CD14-positive monocyte (primary cell): ENCODE data around the gene PITPNM1. TPM values are rescaled to one million over a fixed set of nuclear protein-coding genes. Genes with fewer than 3 reads are reported as not detected.
"Not testable (repeated sequence)": the region's sequence is repeated elsewhere in the genome, so short reads cannot be mapped to it uniquely, and the experiment has no call there.

Source experiments
- DNase-seq, 3 donors: peaks; one replicate each; pipeline ENCODE4 v3.0.0-alpha.2; 2011 to 2022
- H2AFZ ChIP-seq: 2 replicates; pipeline ENCODE4 v1.6.0; 2012; ENCODE audit warnings: mild to moderate bottlenecking, low read depth, low read length, inconsistent platforms; ENCODE audit not compliant: insufficient read depth, poor library complexity, severe bottlenecking
- H3K27ac ChIP-seq, 2 donors: 1 replicate in 1 of 2; 2 replicates in 1 of 2; pipeline ENCODE4 v1.5.1; 2012 to 2013; ENCODE audit warnings: low read length in 2 of 2, control low read depth in 1 of 2, inconsistent platforms in 1 of 2, low read depth in 1 of 2, mild to moderate bottlenecking in 1 of 2
- H3K27me3 ChIP-seq, 2 donors: one replicate each; pipeline versions ENCODE4 v1.6.0 to v1.6.1; 2011 to 2013; ENCODE audit warnings: low read length in 2 of 2; ENCODE audit not compliant: control insufficient read depth in 2 of 2, insufficient read depth in 2 of 2
- H3K36me3 ChIP-seq, 2 donors: replicated peaks in 1 of 2; 1 replicate in 1 of 2; 2 replicates in 1 of 2; pipeline versions ENCODE4 v1.5.1 to v1.6.1; 2012 to 2013; ENCODE audit warnings: low read length in 2 of 2, control low read depth in 1 of 2, inconsistent platforms in 1 of 2, mild to moderate bottlenecking in 1 of 2; ENCODE audit not compliant: insufficient read depth in 2 of 2, control insufficient read depth in 1 of 2
- H3K4me1 ChIP-seq, 2 donors: 1 replicate in 1 of 2; 2 replicates in 1 of 2; pipeline versions ENCODE4 v1.5.1 to v1.6.1; 2012 to 2013; ENCODE audit warnings: low read length in 2 of 2, control low read depth in 1 of 2, inconsistent platforms in 1 of 2, mild to moderate bottlenecking in 1 of 2, moderate library complexity in 1 of 2; ENCODE audit not compliant: insufficient read depth in 2 of 2, control insufficient read depth in 1 of 2
- H3K4me2 ChIP-seq: replicated peaks from 2 replicates; pipeline ENCODE3; 2012; ENCODE audit warnings: low read length, moderate library complexity, mild to moderate bottlenecking; ENCODE audit not compliant: poor library complexity, severe bottlenecking; ENCODE audit errors: extremely low read depth
- H3K4me3 ChIP-seq, 3 experiments: fragments of 200-600 bp in 1 of 3; sonication (generic) in 1 of 3; replicated peaks in 1 of 3; 1 replicate in 2 of 3; 2 replicates in 1 of 3; pipeline ENCODE4 v1.5.1; 2011 to 2013; ENCODE audit warnings: low read length in 3 of 3, mild to moderate bottlenecking in 3 of 3, control low read depth in 2 of 3, low read depth in 2 of 3, inconsistent platforms in 1 of 3, moderate library complexity in 1 of 3
- H3K79me2 ChIP-seq: 2 replicates; pipeline ENCODE4 v1.6.0; 2012; ENCODE audit warnings: mild to moderate bottlenecking, control low read depth, inconsistent platforms, low read length, moderate library complexity; ENCODE audit not compliant: insufficient read depth
- H3K9ac ChIP-seq: 2 replicates; pipeline ENCODE4 v1.6.0; 2017; ENCODE audit warnings: low read length, mild to moderate bottlenecking; ENCODE audit not compliant: insufficient read depth, poor library complexity, severe bottlenecking
- H3K9me3 ChIP-seq, 2 donors: replicated peaks in 1 of 2; 1 replicate in 1 of 2; 2 replicates in 1 of 2; pipeline versions ENCODE4 v1.5.1 to v1.6.1; 2012 to 2013; ENCODE audit warnings: low read length in 2 of 2, control low read depth in 1 of 2; ENCODE audit not compliant: control insufficient read depth in 1 of 2, insufficient read depth in 1 of 2
- H4K20me1 ChIP-seq: 2 replicates; pipeline ENCODE4 v1.6.0; 2012; ENCODE audit warnings: mild to moderate bottlenecking, low read length, control low read depth, moderate library complexity; ENCODE audit not compliant: insufficient read depth
- H3K27ac Mint-ChIP-seq, 7 donors: one replicate each; pipeline ENCODE4 v1.8.0; 2020; ENCODE audit warnings: mild to moderate bottlenecking in 7 of 7, mixed read lengths in 7 of 7, moderate library complexity in 6 of 7, inconsistent platforms in 2 of 7
- H3K27me3 Mint-ChIP-seq, 3 donors: one replicate each; pipeline ENCODE4 v1.8.0; 2021 to 2022; ENCODE audit warnings: low read depth in 3 of 3, mild to moderate bottlenecking in 3 of 3, mixed read lengths in 3 of 3, moderate library complexity in 3 of 3, inconsistent platforms in 1 of 3
- H3K36me3 Mint-ChIP-seq, 2 donors: one replicate each; pipeline ENCODE4 v1.8.0; 2020; ENCODE audit warnings: mixed read lengths in 2 of 2, inconsistent platforms in 1 of 2, mild to moderate bottlenecking in 1 of 2
- H3K4me1 Mint-ChIP-seq: one replicate; pipeline ENCODE4 v1.8.0; 2020; ENCODE audit warnings: mild to moderate bottlenecking, mixed read lengths
- H3K4me3 Mint-ChIP-seq, 2 donors: one replicate each; pipeline ENCODE4 v1.8.0; 2020; ENCODE audit warnings: mild to moderate bottlenecking in 2 of 2, mixed read lengths in 2 of 2, moderate library complexity in 1 of 2
- H3K9me3 Mint-ChIP-seq, 7 donors: one replicate each; pipeline ENCODE4 v1.8.0; 2020 to 2022; ENCODE audit warnings: mixed read lengths in 7 of 7, mild to moderate bottlenecking in 6 of 7, moderate library complexity in 6 of 7, inconsistent platforms in 2 of 7
- CTCF ChIP-seq: fragments of 200-600 bp; IDR thresholded peaks from one replicate; pipeline ENCODE4 v1.8.0; 2022; ENCODE audit warnings: antibody characterized with exemption, mild to moderate bottlenecking
- WGBS: methylation state at CpG from one replicate; pipeline ENCODE4 v1.1.5; 2013; ENCODE audit warnings: missing lambda C conversion rate; ENCODE audit not compliant: insufficient coverage; 5-methylcytosine and 5-hydroxymethylcytosine counted together
- intact Hi-C, 2 donors: fragments of 100-400 bp; cut with micrococcal nuclease; formaldehyde crosslinking; loops; one replicate each; pipeline versions ENCODE4 v1.15.0 to v1.15.1; 2023
- polyA plus RNA-seq, 3 donors: library from polyadenylated mRNA; depleted of rRNA in 1 of 3; unstranded in 2 of 3; stranded (reverse) in 1 of 3; fragments of 300-500 nt in 2 of 3; fragments of >200 nt in 1 of 3; fragmentation: Illumina TruSeq in 2 of 3; gene quantifications; 1 replicate in 2 of 3; 2 replicates in 1 of 3; pipeline ENCODE4 v1.2.3, GENCODE V29; 2012 to 2021

The PITPNM1 gene
- polyA plus RNA-seq, 3 donors = 11.7 to 122 (median 22.2) TPM

GRCh38 chr11:67551127-67551526 is 46.0 kb upstream of the PITPNM1 start:
- DNase-seq = no peak
- Mint-ChIP-seq H3K27me3 (peaks cover 6 to 9% (median 8%) of the 10 kb centered on the region in 3 donors), H3K4me1 (no peaks in the 10 kb centered on the region), H3K9me3 (peaks cover 4 to 23% (median 18%) of the 10 kb centered on the region in 7 donors), H3K36me3 (no peaks in the 10 kb centered on the region), H3K4me3 (no peak overlapping the region), H3K27ac (peak overlapping the region in 1 of 7 donors; percentile 37)
- intact Hi-C loops = no loop called here
- H3K27ac ChIP-seq = no peak overlapping the region
- TF ChIP-seq CTCF = no peak
- H3K36me3 ChIP-seq = no peaks in the 10 kb centered on the region
- H3K4me3 ChIP-seq = no peak overlapping the region
- no peaks in the 10 kb centered on the region for H3K27me3 ChIP-seq
- peaks cover 0 to 5% of the 10 kb centered on the region in 2 donors for H3K9me3 ChIP-seq
- H3K4me1 ChIP-seq = no peaks in the 10 kb centered on the region
- no peaks in the 10 kb centered on the region for H3K79me2 ChIP-seq
- no peak overlapping the region for H3K4me2 ChIP-seq
- no peak overlapping the region for H3K9ac ChIP-seq
- no peaks in the 10 kb centered on the region for H4K20me1 ChIP-seq
- no peak overlapping the region for H2AFZ ChIP-seq

- peaks cover 4 to 23% (median 18%) of the 10 kb centered on the region in 7 donors for H3K9me3 Mint-ChIP-seq
- H3K4me1 Mint-ChIP-seq = no peaks in the 10 kb centered on the region
- Histone ChIP-seq H3K9me3 (peaks cover 0 to 5% of the 10 kb centered on the region in 2 donors), H3K27ac (no peak overlapping the region), H3K4me2 (no peak overlapping the region), H3K36me3 (no peaks in the 10 kb centered on the region), H2AFZ (no peak overlapping the region), H3K27me3 (no peaks in the 10 kb centered on the region), H3K4me1 (no peaks in the 10 kb centered on the region), H3K4me3 (no peak overlapping the region), H3K79me2 (no peaks in the 10 kb centered on the region), H4K20me1 (no peaks in the 10 kb centered on the region), H3K9ac (no peak overlapping the region)
- H3K27me3 Mint-ChIP-seq = peaks cover 3 to 16% (median 10%) of the 10 kb centered on the region in 3 donors
- TF ChIP-seq CTCF = no peak
- intact Hi-C loops = loop anchor here in 1 of 2 donors (10.0 kb wide), 1 partner anchor 136 kb away; no protein-coding TSS in a partner anchor
- H3K27ac Mint-ChIP-seq = no peak overlapping the region
- no peak for DNase-seq
- H3K4me3 Mint-ChIP-seq = no peak overlapping the region
- no peaks in the 10 kb centered on the region for H3K36me3 Mint-ChIP-seq
- 81% methylated on average over 4 of the region's 9 CpGs for WGBS
These were observed 43.5 kb upstream of the PITPNM1 start for GRCh38 chr11:67548555-67549110.

GRCh38 chr11:67548112-67548511 is 42.9 kb upstream of the PITPNM1 start:
- not testable (repeated sequence) for H3K36me3 Mint-ChIP-seq, H3K27ac Mint-ChIP-seq, H3K4me2 ChIP-seq, H4K20me1 ChIP-seq, H3K4me1 ChIP-seq, H2AFZ ChIP-seq, H3K4me1 Mint-ChIP-seq, H3K9ac ChIP-seq, H3K79me2 ChIP-seq, DNase-seq, H3K9me3 ChIP-seq, H3K27ac ChIP-seq, H3K4me3 ChIP-seq, H3K27me3 ChIP-seq, H3K4me3 Mint-ChIP-seq, H3K36me3 ChIP-seq
- peaks cover 4 to 23% (median 18%) of the 10 kb centered on the region in 7 donors for H3K9me3 Mint-ChIP-seq
- intact Hi-C loops = loop anchor here in 1 of 2 donors (10.0 kb wide), 1 partner anchor 137 kb away; no protein-coding TSS in a partner anchor
- WGBS = 80% methylated on average over 1 of the region's 4 CpGs
- peaks cover 3 to 11% (median 9%) of the 10 kb centered on the region in 3 donors for H3K27me3 Mint-ChIP-seq
